Measurements from ENCODE around the gene LYPD3.

The LYPD3 gene

GRCh38 chr19:43430976-43431375, 34.4 kb downstream of the LYPD3 start:
- DNase-seq (ENCODE audit: low spot score), result no peak

DNA sequence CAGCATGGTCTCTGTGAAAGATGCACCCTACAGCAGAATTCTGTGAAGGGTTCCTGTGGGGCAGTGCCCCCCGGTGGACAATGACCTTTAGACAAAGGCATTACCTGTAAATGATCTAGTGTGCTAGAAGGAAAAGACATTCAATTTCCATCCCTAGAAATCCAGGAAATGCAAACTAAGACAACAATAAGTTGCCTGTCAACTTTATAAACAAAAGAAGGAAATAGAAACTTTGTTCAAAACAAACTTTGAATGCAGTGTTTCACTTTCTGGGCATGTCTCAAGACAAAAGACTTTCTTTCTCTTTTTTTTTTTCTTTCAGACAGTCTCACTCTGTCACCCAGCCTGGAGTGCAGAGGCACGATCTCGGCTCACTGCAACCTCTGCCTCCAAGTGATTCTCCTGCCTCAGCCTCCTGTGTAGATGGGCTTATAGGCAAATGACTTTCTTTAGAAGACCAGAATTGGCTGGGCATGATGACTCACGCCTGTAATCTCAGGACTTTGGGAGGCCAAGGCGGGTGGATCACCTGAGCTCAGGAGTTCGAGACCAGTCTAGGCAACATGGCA, 35.2 kb downstream of the LYPD3 start:
- no peak for DNase-seq (ENCODE audit: low spot score)

- no peak for DNase-seq (ENCODE audit: low spot score)
Observed at GRCh38 chr19:43429395-43429794, 36.0 kb downstream of the LYPD3 start.

DNA sequence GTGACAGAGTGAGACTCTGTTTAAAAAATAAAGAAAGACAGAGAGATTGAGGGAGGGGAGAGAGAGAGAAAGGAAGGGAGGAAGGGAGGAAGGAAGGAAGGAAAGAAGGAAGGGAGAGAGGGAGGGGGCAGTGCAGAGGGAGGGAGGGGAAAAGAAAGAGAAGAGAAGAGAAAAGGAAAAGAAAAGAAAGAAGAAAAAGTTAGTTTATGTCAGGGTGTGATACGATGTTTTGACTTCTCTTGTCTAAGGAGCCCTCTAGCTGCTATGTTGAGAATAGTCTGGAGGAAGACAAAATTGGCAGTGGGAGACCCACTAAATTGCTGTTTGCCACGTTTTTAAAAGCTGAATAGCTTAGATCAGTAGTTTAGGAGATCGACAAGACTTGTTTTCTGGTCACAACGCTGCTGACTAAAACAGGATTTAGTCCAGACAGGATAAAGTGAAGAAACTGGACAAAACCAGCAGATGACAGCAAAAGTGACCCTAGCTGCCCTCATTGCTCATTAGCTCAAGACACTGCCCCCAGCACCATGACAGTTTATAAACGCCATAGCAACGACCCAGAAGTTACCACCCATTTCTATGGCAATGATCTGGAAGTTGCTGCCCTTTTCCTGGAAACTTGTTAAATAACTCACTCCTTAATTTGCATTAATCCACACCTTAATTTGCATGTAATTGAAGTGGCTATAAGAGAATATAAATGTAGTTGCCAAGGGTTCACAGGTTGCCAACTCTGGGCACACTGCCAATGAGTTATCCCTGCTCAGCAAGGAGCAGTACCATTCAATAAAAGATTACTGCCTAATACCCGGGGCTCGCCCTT, 39.6 kb downstream of the LYPD3 start:
- no peak for DNase-seq (ENCODE audit: low spot score)

DNA sequence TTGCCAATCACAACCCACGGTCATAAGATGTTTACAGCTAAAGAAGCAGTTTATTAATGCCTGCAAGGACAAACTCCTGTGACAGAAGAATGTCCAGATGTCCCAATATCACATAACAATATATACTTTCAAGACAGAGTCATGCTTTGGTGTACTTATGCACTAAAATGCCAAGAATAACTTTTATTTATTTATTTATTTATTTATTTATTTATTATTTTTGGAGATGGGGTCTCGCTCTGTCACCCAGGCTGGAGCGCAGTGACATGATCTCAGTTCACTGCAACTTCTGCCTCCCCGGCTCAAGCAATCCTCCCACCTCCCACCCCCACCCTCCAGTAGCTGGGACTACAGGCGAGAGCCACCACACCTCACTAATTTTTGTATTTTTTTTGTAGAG, 41.6 kb downstream of the LYPD3 start:
- no peak for DNase-seq (ENCODE audit: low spot score)

DNA sequence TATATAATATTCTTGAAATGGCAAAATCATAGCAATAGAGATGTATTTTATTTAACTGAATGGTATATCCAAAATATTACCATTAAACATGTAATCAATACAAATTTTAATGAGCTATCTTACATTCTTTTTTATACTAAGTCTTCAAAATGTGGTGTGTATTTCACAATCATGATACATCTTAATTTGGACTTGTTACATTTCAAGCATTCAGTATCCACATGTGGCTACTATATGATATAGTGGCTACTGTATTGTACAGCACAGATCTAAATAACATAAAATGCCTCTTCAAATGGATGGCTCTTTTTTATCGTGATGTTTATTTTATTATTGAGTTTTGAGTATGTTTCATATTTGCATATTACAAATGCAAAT, 42.7 kb downstream of the LYPD3 start:
- no peak for DNase-seq (ENCODE audit: low spot score)

DNA sequence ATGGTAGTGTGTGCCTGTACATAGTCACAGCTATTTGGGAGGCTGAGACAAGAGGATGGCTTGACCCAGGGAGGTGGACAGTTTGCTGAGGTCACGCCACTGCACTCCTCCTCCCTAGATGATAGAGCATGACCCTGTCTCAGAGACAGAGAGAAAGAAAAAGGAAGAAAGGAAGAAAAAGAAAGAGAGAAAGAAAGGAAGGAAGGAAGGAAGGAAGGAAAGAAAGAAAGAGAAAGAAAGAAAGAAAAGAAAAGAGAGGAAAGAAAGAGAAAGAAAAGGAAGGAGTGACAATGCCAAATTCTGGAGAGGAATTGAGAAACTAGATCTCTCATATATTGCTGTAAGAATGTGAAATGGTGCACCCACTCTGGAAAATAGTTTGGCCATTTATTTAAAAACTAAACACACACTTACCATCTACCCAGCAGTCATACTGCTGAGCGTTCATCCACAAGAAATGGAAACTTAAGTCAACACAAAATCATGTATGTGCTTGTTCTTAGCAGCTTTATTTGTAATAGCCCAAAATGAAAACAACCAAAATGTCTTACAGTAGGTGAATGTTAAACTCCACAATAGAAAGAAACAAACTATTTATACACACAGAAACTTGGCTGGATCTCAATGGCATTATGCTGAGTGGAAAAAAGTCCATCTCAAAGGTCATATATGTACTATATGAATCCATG, 43.3 kb downstream of the LYPD3 start:
- no peak for DNase-seq (ENCODE audit: low spot score)

DNA sequence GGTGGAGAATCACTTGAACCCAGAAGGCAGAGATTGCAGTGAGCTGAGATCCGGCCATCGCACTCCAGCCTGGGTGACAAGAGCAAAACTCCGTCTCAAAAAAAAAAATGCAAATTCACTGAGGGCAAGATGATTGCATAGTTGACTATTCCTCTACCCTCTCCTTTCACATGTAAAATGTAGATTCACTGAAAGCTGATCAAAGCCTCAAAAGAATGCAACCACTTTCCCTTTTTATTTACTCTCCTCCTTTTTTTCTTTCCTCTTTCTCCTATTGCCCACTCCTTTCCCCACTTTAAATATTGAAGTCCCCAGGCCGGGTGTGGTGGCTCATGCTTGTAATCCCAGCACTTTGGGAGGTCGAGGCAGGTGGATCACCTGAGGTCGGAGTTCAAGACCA, 44.5 kb downstream of the LYPD3 start:
- DNase-seq (ENCODE audit: low spot score), result no peak

- no peak for DNase-seq (ENCODE audit: low spot score)
Observed at GRCh38 chr19:43416951-43417623, 48.3 kb downstream of the LYPD3 start.

GRCh38 chr19:43414554-43414953, 50.9 kb downstream of the LYPD3 start, which contains the start of gene TEX101:
TEX101 (plus strand) TSS chr19:43414890; CDS start chr19:43415920, 1,030 bp downstream.
- DNase-seq (ENCODE audit: low spot score), result no peak

- DNase-seq (ENCODE audit: low spot score), result no peak
Observed at GRCh38 chr19:43412441-43412840, 53.0 kb downstream of the LYPD3 start.
